IMR-90 (cell line): ENCODE data around the gene CDC45. TPM values are rescaled to one million over a fixed set of nuclear protein-coding genes. Genes with fewer than 3 reads are reported as not detected.

Experiments used
- ATAC-seq: fragments of 200-7000 bp; cut with Tn5 transposase; 2 replicates; pipeline ENCODE4 v1.9.1; 2020; ENCODE audit warnings: low read depth, mild to moderate bottlenecking, moderate library complexity
- BruUV-seq: library from RNA; stranded (reverse); fragments of 400-500 nt; replicated peaks from 2 replicates; lab custom pipeline; 2021; lab: Mats Ljungman, UMichigan
- CTCF ChIA-PET: fragments of 300-600 bp; formaldehyde crosslinking; extraction: SDS; loops from one replicate; lab custom pipeline; 2021; ENCODE audit warnings: antibody characterized with exemption; lab: Yijun Ruan, JAX
- POLR2A ChIA-PET: fragments of 300-600 bp; sonication (Branson Sonifier 250); formaldehyde crosslinking; loops from one replicate; lab custom pipeline; 2022; ENCODE audit warnings: antibody characterized with exemption; ENCODE audit not compliant: unreplicated experiment; lab: Charles Lee
- DNase-seq: peaks from one replicate; pipeline ENCODE4 v3.0.0; 2013
- H2AFZ ChIP-seq: replicated peaks from 2 replicates; pipeline ENCODE3; 2013; ENCODE audit warnings: low read length, mild to moderate bottlenecking; ENCODE audit not compliant: poor library complexity
- H2AK5ac ChIP-seq: 2 replicates; pipeline ENCODE4 v1.6.1; 2013; ENCODE audit warnings: low read depth, low read length, inconsistent platforms
- H2AK9ac ChIP-seq: replicated peaks from 2 replicates; pipeline ENCODE3; 2013; ENCODE audit warnings: mild to moderate bottlenecking, low read depth, low read length, moderate library complexity; ENCODE audit not compliant: poor library complexity
- H2BK120ac ChIP-seq: 2 replicates; pipeline ENCODE4 v1.6.1; 2013; ENCODE audit warnings: low read depth, low read length, inconsistent platforms
- H2BK15ac ChIP-seq: 3 replicates; pipeline ENCODE4 v1.6.1; 2013; ENCODE audit warnings: low read depth, low read length, inconsistent platforms
- H2BK20ac ChIP-seq: 2 replicates; pipeline ENCODE4 v1.6.1; 2013; ENCODE audit warnings: low read depth, mild to moderate bottlenecking, inconsistent platforms, low read length, moderate library complexity
- H2BK5ac ChIP-seq: 2 replicates; pipeline ENCODE4 v1.6.1; 2013; ENCODE audit warnings: mild to moderate bottlenecking, low read depth, low read length, inconsistent platforms; ENCODE audit not compliant: poor library complexity, severe bottlenecking
- H3K14ac ChIP-seq: replicated peaks from 2 replicates; pipeline ENCODE4 v1.6.1; 2013; ENCODE audit warnings: low read depth, low read length, inconsistent platforms
- H3K18ac ChIP-seq: 2 replicates; pipeline ENCODE4 v1.6.1; 2013; ENCODE audit warnings: low read depth, low read length, control low read depth
- H3K23ac ChIP-seq: 2 replicates; pipeline ENCODE4 v1.6.1; 2013; ENCODE audit warnings: low read depth, low read length, inconsistent platforms
- H3K27ac ChIP-seq: 2 replicates; pipeline ENCODE4 v1.5.1; 2013; ENCODE audit warnings: mild to moderate bottlenecking, control low read depth, low read length; ENCODE audit not compliant: insufficient read depth
- H3K27me3 ChIP-seq: 2 replicates; pipeline ENCODE4 v1.6.1; 2013; ENCODE audit warnings: low read length; ENCODE audit not compliant: control insufficient read depth, insufficient read depth
- H3K36me3 ChIP-seq: 2 replicates; pipeline ENCODE4 v1.6.1; 2013; ENCODE audit warnings: low read length, mixed read lengths; ENCODE audit not compliant: control insufficient read depth, insufficient read depth
- H3K4ac ChIP-seq: 2 replicates; pipeline ENCODE4 v1.6.1; 2013; ENCODE audit warnings: low read depth, low read length, inconsistent platforms
- H3K4me1 ChIP-seq: 2 replicates; pipeline ENCODE4 v1.6.1; 2013; ENCODE audit warnings: low read length, mixed read lengths; ENCODE audit not compliant: control insufficient read depth, insufficient read depth
- H3K4me2 ChIP-seq: 2 replicates; pipeline ENCODE4 v1.6.1; 2013; ENCODE audit warnings: low read depth, mild to moderate bottlenecking, control low read depth, low read length, moderate library complexity
- H3K4me3 ChIP-seq: 2 replicates; pipeline ENCODE4 v1.5.1; 2013; ENCODE audit warnings: low read depth, mild to moderate bottlenecking, control low read depth, low read length, moderate library complexity; ENCODE audit not compliant: insufficient read depth
- H3K56ac ChIP-seq: 2 replicates; pipeline ENCODE4 v1.6.1; 2013; ENCODE audit warnings: low read length, inconsistent platforms; ENCODE audit not compliant: insufficient read depth; ENCODE audit errors: extremely low read depth
- H3K79me1 ChIP-seq, 2 experiments: 2 replicates each; pipeline ENCODE4 v1.6.1; 2013; ENCODE audit warnings: low read length in 2 of 2, inconsistent platforms in 1 of 2, low read depth in 1 of 2
- H3K9ac ChIP-seq: 2 replicates; pipeline ENCODE4 v1.6.1; 2013; ENCODE audit warnings: low read depth, low read length, control low read depth
- H3K9me1 ChIP-seq: 2 replicates; pipeline ENCODE4 v1.6.1; 2013; ENCODE audit warnings: low read length, inconsistent platforms; ENCODE audit not compliant: insufficient read depth
- H3K9me3 ChIP-seq: 2 replicates; pipeline ENCODE4 v1.6.1; 2013; ENCODE audit warnings: low read length; ENCODE audit not compliant: control insufficient read depth, insufficient read depth
- H4K20me1 ChIP-seq: 2 replicates; pipeline ENCODE4 v1.6.1; 2013; ENCODE audit warnings: low read length, inconsistent platforms; ENCODE audit not compliant: insufficient read depth
- H4K5ac ChIP-seq: 2 replicates; pipeline ENCODE4 v1.6.1; 2013; ENCODE audit warnings: mild to moderate bottlenecking, low read depth, low read length, control low read depth
- H4K8ac ChIP-seq, 2 experiments: 2 replicates each; pipeline ENCODE4 v1.6.1; 2013; ENCODE audit warnings: low read depth in 2 of 2, low read length in 2 of 2, control low read depth in 1 of 2, inconsistent platforms in 1 of 2
- H4K91ac ChIP-seq: 2 replicates; pipeline ENCODE4 v1.6.1; 2013; ENCODE audit warnings: low read depth, low read length, inconsistent platforms; ENCODE audit not compliant: insufficient read depth
- CEBPB ChIP-seq: IDR thresholded peaks from 2 replicates; pipeline ENCODE4 v1.6.1; 2012; ENCODE audit warnings: low read depth, low read length, improper control_type of control experiment
- FOS ChIP-seq: fragments of 150-350 bp; IDR thresholded peaks from 2 replicates; pipeline ENCODE4 v1.6.1; 2016; ENCODE audit warnings: low read depth, low read length
- MAFK ChIP-seq: IDR thresholded peaks from 2 replicates; pipeline ENCODE4 v1.6.1; 2012; ENCODE audit warnings: low read depth, low read length, improper control_type of control experiment
- MXI1 ChIP-seq: IDR thresholded peaks from 2 replicates; pipeline ENCODE4 v1.6.1; 2012; ENCODE audit warnings: low read depth, mild to moderate bottlenecking, low read length, moderate library complexity, borderline replicate concordance
- NFE2L2 ChIP-seq: fragments of 150-350 bp; IDR thresholded peaks from 2 replicates; pipeline ENCODE4 v1.6.1; 2016; ENCODE audit warnings: low read depth, mild to moderate bottlenecking, low read length
- POLR2A ChIP-seq: IDR thresholded peaks from 2 replicates; pipeline ENCODE4 v1.6.1; 2012; ENCODE audit warnings: mild to moderate bottlenecking, low read depth, low read length
- RCOR1 ChIP-seq: IDR thresholded peaks from 2 replicates; pipeline ENCODE4 v1.6.1; 2012; ENCODE audit warnings: mild to moderate bottlenecking, low read length, improper control_type of control experiment; ENCODE audit not compliant: insufficient replicate concordance
- WGBS, 2 experiments: methylation state at CpG; one replicate each; pipeline versions ENCODE4 v1.1.5 to v1.1.7; 2013; ENCODE audit warnings: missing lambda C conversion rate in 2 of 2; ENCODE audit not compliant: insufficient read length in 1 of 2; ENCODE audit errors: extremely low coverage in 2 of 2; 5-methylcytosine and 5-hydroxymethylcytosine counted together
- dilution Hi-C: fragments of 300-500 bp; cut with HindIII; formaldehyde crosslinking; loops from one replicate; pipeline ENCODE4 v1.14.3; 2018; ENCODE audit warnings: low sequenced_read_pairs; ENCODE audit not compliant: unreplicated experiment
- in situ Hi-C: fragments of 300-500 bp; cut with MboI; formaldehyde crosslinking; loops from 3 replicates; pipeline ENCODE4 v1.14.3; 2019; ENCODE audit warnings: low sequenced_read_pairs, inconsistent platforms, mixed read lengths
- intact Hi-C: fragments of 100-400 bp; cut with micrococcal nuclease; formaldehyde crosslinking; loops from 2 replicates; pipeline ENCODE4 v1.10.0; 2022
- polyA plus RNA-seq, 3 experiments: library from polyadenylated mRNA; depleted of rRNA; stranded (reverse); fragments of >200 nt; gene quantifications; 2 replicates each; pipeline ENCODE4 v1.2.3, GENCODE V29; 2012; ENCODE audit warnings: low replicate concordance in 1 of 3
- total RNA-seq: library from RNA; depleted of rRNA; stranded (reverse); fragments of >200 nt; gene quantifications from 2 replicates; pipeline ENCODE4 v1.2.3, GENCODE V29; 2012

CDC45 gene
- total and polyA plus RNA-seq, 2 of the 4 experiments (the other 2 are of a cell fraction) = 22.7 to 44.6 TPM

GRCh38 chr22:19455033-19455432, 24.7 kb upstream of the CDC45 start:
- H3K9me1 ChIP-seq = peaks cover 10% of the 10 kb centered on the region
- H3K27me3 ChIP-seq = no peaks in the 10 kb centered on the region
- peaks cover 3 to 16% of the 10 kb centered on the region in 2 experiments; a peak in 2 of 4 replicates for H3K79me1 ChIP-seq
- DNase-seq = no peak
- no peak overlapping the region for H3K18ac ChIP-seq
- ChIA-PET CTCF (no interaction called here), POLR2A (no interaction called here)
- H3K36me3 ChIP-seq = peaks cover 55% of the 10 kb centered on the region
- ATAC-seq = no peak
- peaks cover 4% of the 10 kb centered on the region for H4K20me1 ChIP-seq
- no peak overlapping the region for H3K4me2 ChIP-seq
- dilution Hi-C loops (no loop called here), in situ Hi-C loops (no loop called here), intact Hi-C loops (no loop called here)
- H2BK15ac ChIP-seq = no peak overlapping the region
- H3K27ac ChIP-seq = no peak overlapping the region
- H4K5ac ChIP-seq = no peak overlapping the region
- H3K23ac ChIP-seq = no peak overlapping the region
- H2BK120ac ChIP-seq = no peak overlapping the region
- H3K9ac ChIP-seq = no peak overlapping the region
- H3K14ac ChIP-seq = no peak overlapping the region
- H4K91ac ChIP-seq = no peak overlapping the region
- WGBS, 2 experiments = no CpG with 5 or more reads among the region's 2 CpGs
- no peak overlapping the region for H3K4ac ChIP-seq
- H2BK5ac ChIP-seq = no peak overlapping the region
- no peak overlapping the region for H2BK20ac ChIP-seq
- no peak overlapping the region for H4K8ac ChIP-seq
- H3K4me3 ChIP-seq = no peak overlapping the region
- peaks cover 4% of the 10 kb centered on the region; the same call in 1 of the 2 replicates for H3K4me1 ChIP-seq
- H3K56ac ChIP-seq = no peak overlapping the region
- no peak overlapping the region for H2AK5ac ChIP-seq
- H3K9me3 ChIP-seq = no peaks in the 10 kb centered on the region
- H2AFZ ChIP-seq = no peak overlapping the region
- TF ChIP-seq FOS = no peak
- no peak for TF ChIP-seq MAFK
- no peak for TF ChIP-seq CEBPB
- TF ChIP-seq MXI1 = no peak
- no peak for TF ChIP-seq RCOR1
- no peak for TF ChIP-seq POLR2A
- TF ChIP-seq NFE2L2 = no peak
- BruUV-seq = no TSS peak
- no peak overlapping the region for H2AK9ac ChIP-seq
